Keratinocyte (primary cell): Measurements from ENCODE around the gene LSAMP.

Experiments
- CTCF ChIP-seq, 3 experiments: IDR thresholded peaks in 1 of 3; conservative IDR thresholded peaks in 1 of 3; optimal IDR thresholded peaks in 1 of 3; 2 replicates in 2 of 3; 3 replicates in 1 of 3; pipeline versions ENCODE3 to v1.5.1; 2011; ENCODE audit warnings: low read length in 3 of 3, mild to moderate bottlenecking in 3 of 3, moderate library complexity in 2 of 3, control low read depth in 1 of 3, inconsistent platforms in 1 of 3; ENCODE audit not compliant: insufficient read depth in 2 of 3; ENCODE audit errors: extremely low read depth in 1 of 3
- EZH2 ChIP-seq: IDR thresholded peaks from one replicate; pipeline ENCODE4 v1.6.1; 2012; ENCODE audit warnings: inconsistent platforms, mild to moderate bottlenecking, low read length, moderate library complexity

GRCh38 chr3:116314476-116314875 lies 130.8 kb downstream of the LSAMP start:
- TF ChIP-seq CTCF (optimal IDR thresholded peaks at IDR 0.05 in 1 of 3, IDR thresholded peaks at IDR 0.05 in 1 of 3, conservative IDR thresholded peaks at IDR 0.05 in 1 of 3; ENCODE audit: extremely low read depth in 1 of 3, insufficient read depth in 2 of 3, low read length in 3 of 3) (no peak), EZH2 (no peak)
